DOHH2 (cell line): Measurements from ENCODE around the gene FHOD3.

Experiments
- H3F3A ChIP-seq: fragments of 200-600 bp; sonication (generic), shearing (Covaris generic); 2 replicates; pipeline ENCODE4 v1.6.0; 2016; ENCODE audit warnings: antibody characterized with exemption, mild to moderate bottlenecking; ENCODE audit not compliant: control insufficient read depth, insufficient read depth
- H3K27ac ChIP-seq: fragments of 200-600 bp; sonication (generic); 2 replicates; pipeline ENCODE4 v1.5.1; 2014; ENCODE audit warnings: low read depth, mild to moderate bottlenecking, low read length, moderate library complexity
- H3K27me3 ChIP-seq: fragments of 200-600 bp; sonication (generic); 2 replicates; pipeline ENCODE4 v1.6.1; 2014; ENCODE audit warnings: mild to moderate bottlenecking, low read length, mixed read lengths; ENCODE audit not compliant: control insufficient read depth
- H3K36me3 ChIP-seq: fragments of 200-600 bp; sonication (generic); 2 replicates; pipeline ENCODE4 v1.6.1; 2014; ENCODE audit warnings: mild to moderate bottlenecking, low read length, moderate library complexity, mixed read lengths; ENCODE audit not compliant: control insufficient read depth
- H3K4me1 ChIP-seq: fragments of 200-600 bp; sonication (generic); 2 replicates; pipeline ENCODE4 v1.6.1; 2014; ENCODE audit warnings: mild to moderate bottlenecking, low read length, mixed read lengths; ENCODE audit not compliant: control insufficient read depth
- H3K4me2 ChIP-seq: fragments of 200-600 bp; sonication (generic); 2 replicates; pipeline ENCODE4 v1.6.0; 2014; ENCODE audit warnings: mild to moderate bottlenecking, low read length, moderate library complexity
- H3K4me3 ChIP-seq: fragments of 200-600 bp; sonication (generic); 2 replicates; pipeline ENCODE4 v1.5.1; 2014; ENCODE audit warnings: mild to moderate bottlenecking, low read length, mixed read lengths
- H3K79me2 ChIP-seq: fragments of 200-600 bp; sonication (generic); 2 replicates; pipeline ENCODE4 v1.6.1; 2014; ENCODE audit warnings: mild to moderate bottlenecking, low read length, mixed read lengths; ENCODE audit not compliant: control insufficient read depth
- H3K9me2 ChIP-seq: fragments of 200-600 bp; sonication (generic); replicated peaks from 2 replicates; pipeline ENCODE4 v1.6.1; 2014; ENCODE audit warnings: mild to moderate bottlenecking, low read length, mixed read lengths; ENCODE audit not compliant: control insufficient read depth
- H3K9me3 ChIP-seq: fragments of 200-600 bp; sonication (generic); 2 replicates; pipeline ENCODE4 v1.6.1; 2014; ENCODE audit warnings: antibody characterized with exemption, low read length, mixed read lengths; ENCODE audit not compliant: control insufficient read depth, insufficient read depth
- H4K20me1 ChIP-seq: fragments of 200-600 bp; sonication (generic); 2 replicates; pipeline ENCODE4 v1.6.0; 2014; ENCODE audit warnings: low read depth, mild to moderate bottlenecking, antibody characterized with exemption, low read length, moderate library complexity; ENCODE audit not compliant: control insufficient read depth, insufficient read depth
- CTCF ChIP-seq: fragments of 200-600 bp; sonication (generic); IDR thresholded peaks from one replicate; pipeline ENCODE4 v1.5.1; 2014; ENCODE audit warnings: antibody characterized with exemption, mild to moderate bottlenecking, low read depth, low read length; ENCODE audit not compliant: poor library complexity, severe bottlenecking
- EZH2phosphoT487 ChIP-seq: fragments of 200-600 bp; sonication (generic); IDR thresholded peaks from 2 replicates; pipeline ENCODE4 v1.6.1; 2017; ENCODE audit warnings: borderline replicate concordance, mild to moderate bottlenecking, antibody characterized with exemption, low read length, moderate library complexity, mixed read lengths

Gene FHOD3

GRCh38 chr18:36529747-36530146, 232.2 kb downstream of the FHOD3 start:
- Histone ChIP-seq H3F3A (no peaks in the 10 kb centered on the region), H3K4me3 (no peak overlapping the region), H3K9me3 (no peaks in the 10 kb centered on the region), H3K4me2 (no peak overlapping the region), H3K36me3 (no peaks in the 10 kb centered on the region), H3K79me2 (no peaks in the 10 kb centered on the region), H3K4me1 (no peaks in the 10 kb centered on the region), H3K27ac (no peak overlapping the region), H3K27me3 (no peaks in the 10 kb centered on the region), H4K20me1 (no peaks in the 10 kb centered on the region), H3K9me2 (no peaks in the 10 kb centered on the region)
- no peak for TF ChIP-seq CTCF

DNA sequence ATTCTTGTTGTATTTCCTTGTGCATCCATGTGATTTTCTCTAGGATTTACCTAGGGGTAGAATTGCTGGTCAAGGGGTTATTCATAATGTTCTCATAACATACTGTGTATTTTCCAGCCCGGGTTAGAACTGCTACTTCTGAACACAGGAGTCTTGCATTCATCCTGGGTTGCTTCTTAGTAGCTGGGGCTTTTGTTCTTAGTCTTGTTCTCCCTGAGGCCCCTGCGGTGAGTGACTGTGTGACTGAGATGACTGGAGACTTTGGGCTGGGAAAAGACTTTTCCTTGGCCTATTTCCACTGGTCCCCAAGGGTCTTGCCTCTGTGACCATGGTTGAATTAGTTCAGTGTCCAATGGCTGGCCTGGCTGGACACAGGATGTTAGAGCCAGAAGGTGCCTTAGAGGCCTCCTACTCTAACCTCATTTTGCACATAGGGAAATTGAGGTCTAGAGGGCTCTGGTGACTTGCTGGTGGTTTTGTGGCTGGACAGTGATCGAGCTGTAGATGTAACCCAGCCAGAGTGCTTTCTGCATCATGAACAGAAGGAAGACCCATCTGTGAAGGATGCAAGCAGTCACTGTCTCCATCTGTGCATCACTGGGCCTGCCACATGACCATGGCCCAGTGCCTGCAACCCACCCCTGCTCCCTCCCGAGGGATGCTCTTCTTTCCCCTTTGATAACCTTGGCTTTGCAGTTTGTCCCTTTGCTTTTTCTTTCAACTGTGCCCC, 233.3 kb downstream of the FHOD3 start:
- no peaks in the 10 kb centered on the region for H4K20me1 ChIP-seq

GRCh38 chr18:36531636-36532035, 234.1 kb downstream of the FHOD3 start:
- H3K79me2 ChIP-seq = no peaks in the 10 kb centered on the region
- H3K4me3 ChIP-seq = no peak overlapping the region
- no peaks in the 10 kb centered on the region for H4K20me1 ChIP-seq
- H3K9me3 ChIP-seq = no peaks in the 10 kb centered on the region
- H3F3A ChIP-seq = no peaks in the 10 kb centered on the region
- H3K27me3 ChIP-seq = no peaks in the 10 kb centered on the region
- no peaks in the 10 kb centered on the region for H3K4me1 ChIP-seq
- TF ChIP-seq EZH2phosphoT487 (no peak), CTCF (no peak)
- no peaks in the 10 kb centered on the region for H3K9me2 ChIP-seq
- no peaks in the 10 kb centered on the region for H3K36me3 ChIP-seq
- no peak overlapping the region for H3K4me2 ChIP-seq
- H3K27ac ChIP-seq = no peak overlapping the region

More for the DNA sequence above, 233.3 kb downstream of the FHOD3 start:
- no peaks in the 10 kb centered on the region for H3K36me3 ChIP-seq
- no peaks in the 10 kb centered on the region for H3K9me3 ChIP-seq
- no peaks in the 10 kb centered on the region for H3K27me3 ChIP-seq
- H3K4me1 ChIP-seq = no peaks in the 10 kb centered on the region
- H3K4me2 ChIP-seq = no peak overlapping the region
- H3K4me3 ChIP-seq = no peak overlapping the region
- H3K27ac ChIP-seq = no peak overlapping the region
- no peaks in the 10 kb centered on the region for H3K9me2 ChIP-seq
- TF ChIP-seq EZH2phosphoT487 (no peak), CTCF (no peak)
- no peaks in the 10 kb centered on the region for H3F3A ChIP-seq
- no peaks in the 10 kb centered on the region for H3K79me2 ChIP-seq
